Cardiac ventricle fibroblast (primary cell): ENCODE data around the gene CHRND. TPM values are rescaled to one million over a fixed set of nuclear protein-coding genes. Genes with fewer than 3 reads are reported as not detected.

ENCODE experiments used
- total RNA-seq: library from RNA; depleted of rRNA; stranded (reverse); fragments of >200 nt; gene quantifications from 2 replicates; pipeline ENCODE4 v1.2.3, GENCODE V29; 2015

The CHRND gene
- total RNA-seq: not detected in 2 replicates

DNA sequence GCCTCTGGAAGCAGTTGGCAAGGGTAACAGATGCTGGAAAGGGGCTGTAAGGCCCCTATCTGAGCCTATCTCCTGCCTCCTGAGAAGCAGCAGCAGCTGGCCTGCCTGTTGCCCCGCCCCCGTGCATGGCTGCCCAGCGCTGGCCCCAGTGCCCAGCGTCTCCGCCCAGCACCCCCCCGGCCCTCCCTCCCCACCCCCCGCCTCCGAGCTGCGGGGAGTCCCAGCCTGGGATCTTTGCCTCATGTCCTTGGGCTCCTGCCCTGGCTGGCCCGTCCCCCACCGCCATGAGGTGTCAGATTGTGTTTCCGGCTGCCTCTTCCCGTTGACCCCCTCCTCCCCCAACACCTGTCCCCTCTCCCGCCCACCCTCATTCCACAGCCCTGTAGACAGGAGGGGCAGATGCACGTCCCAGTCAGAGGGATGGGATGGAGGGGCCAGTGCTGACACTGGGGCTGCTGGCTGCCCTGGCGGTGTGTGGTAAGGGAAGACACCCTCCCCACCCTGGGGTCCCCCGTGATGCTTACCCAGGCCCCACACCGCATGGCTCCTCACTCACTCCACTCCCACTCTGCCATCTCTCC, at the start of gene CHRND:
Gene CHRND, plus strand, starts transcription at position 370 of the 581 bp plus-strand sequence. Its CDS starts 56 bp downstream, at position 426.

GRCh38 chr2:232487385-232488096, 38.4 kb upstream of the CHRND start, which contains the start of gene ECEL1:
TSS of gene ECEL1 (minus strand) at chr2:232487834. CDS start at chr2:232486653, 1,181 bp downstream.

DNA sequence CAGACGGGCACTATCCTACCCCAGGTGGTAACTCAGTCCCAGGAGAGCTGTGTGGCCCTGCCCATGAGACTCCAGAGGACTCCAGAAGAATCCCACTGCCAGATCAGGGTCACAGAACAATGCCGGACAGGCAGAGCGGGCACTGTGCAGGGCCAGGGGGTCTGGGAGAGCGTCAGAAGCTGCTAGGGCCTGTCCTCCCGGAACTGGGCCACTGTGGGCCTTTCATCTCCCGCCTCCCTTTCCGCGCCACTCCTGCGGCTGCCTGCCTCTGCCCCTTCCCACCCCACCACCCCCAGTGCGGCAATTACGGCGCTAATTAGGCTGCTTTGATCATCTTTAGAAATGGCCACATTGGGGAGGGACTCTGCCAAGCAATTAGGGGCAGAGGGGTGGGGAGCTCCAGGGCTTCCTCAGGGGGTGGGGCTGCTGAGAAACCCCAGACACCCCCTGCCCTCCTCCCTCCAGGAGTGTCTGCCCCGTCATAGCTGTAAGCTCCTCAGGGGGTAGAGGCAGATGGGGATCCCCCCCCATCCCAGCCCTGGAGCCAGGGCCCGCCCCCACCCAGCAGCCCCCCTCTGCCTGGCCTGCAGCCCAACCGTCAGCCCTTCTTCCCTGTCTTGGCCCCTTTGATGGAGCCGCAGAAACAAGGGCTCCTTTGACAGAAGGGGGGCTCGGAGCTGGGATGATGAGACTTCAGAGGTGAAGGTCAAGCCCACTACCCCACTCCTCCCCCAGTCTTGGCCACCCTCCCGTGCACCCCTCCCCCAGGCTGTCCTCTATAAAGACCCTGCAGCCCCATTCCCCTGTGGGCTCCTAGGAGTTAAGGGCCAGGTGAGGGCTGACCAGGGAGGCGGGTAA, 6.2 kb upstream of the CHRND start, which contains the start of gene PRSS56:
Gene PRSS56, plus strand, starts transcription at position 808 of the 858 bp plus-strand sequence. CDS start 211 bp downstream, outside the sequence.

DNA sequence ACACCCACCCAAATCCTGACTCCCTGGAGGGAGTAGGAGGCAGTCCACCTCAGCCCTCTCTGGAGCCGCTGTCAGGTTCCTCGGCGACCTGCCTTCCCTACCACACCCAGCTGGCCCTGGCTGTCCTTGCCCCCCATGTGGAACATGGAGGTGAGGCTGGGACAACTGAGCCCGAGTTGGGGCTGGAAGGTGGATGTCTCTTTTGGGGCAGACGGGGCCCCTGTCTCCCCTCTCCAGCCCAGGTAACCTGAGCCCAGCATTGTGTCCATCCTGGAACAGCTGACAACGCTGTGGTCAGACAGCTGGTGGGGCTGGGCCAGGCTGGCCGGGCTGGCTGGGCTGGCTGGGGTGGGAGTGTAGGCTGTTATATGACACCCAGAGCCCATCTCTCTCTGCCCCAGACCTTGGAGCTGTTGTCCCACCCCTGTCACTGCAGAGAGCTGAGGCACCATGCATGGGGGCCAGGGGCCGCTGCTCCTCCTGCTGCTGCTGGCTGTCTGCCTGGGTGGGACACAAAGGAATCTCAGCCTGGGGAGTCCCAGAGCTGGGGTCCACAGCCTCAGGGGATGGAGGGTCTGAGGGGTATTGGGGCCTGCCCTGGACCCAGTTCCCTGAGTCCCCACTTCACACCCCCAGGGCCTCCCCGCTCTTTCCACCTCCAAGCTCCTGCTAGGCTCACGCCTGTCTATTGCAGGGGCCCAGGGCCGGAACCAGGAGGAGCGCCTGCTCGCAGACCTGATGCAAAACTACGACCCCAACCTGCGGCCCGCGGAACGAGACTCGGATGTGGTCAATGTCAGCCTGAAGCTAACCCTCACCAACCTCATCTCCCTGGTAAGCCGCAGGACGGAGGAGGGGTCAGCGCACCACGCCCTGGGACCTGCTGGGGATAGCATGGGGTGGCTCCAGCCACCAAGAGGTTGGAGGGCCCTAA, 13.6 kb downstream of the CHRND start, which contains the start of gene CHRNG:
Gene CHRNG, plus strand, starts transcription at position 395 of the 934 bp plus-strand sequence. Its CDS starts 56 bp downstream, at position 451.

GRCh38 chr2:232550354-232551249, 24.6 kb downstream of the CHRND start, which contains the start of the genes EIF4E2 and TIGD1:
TSS of gene EIF4E2 (plus strand) at chr2:232550689. CDS start at chr2:232550725, 36 bp downstream.
TSS of gene TIGD1 (minus strand) at chr2:232550557. CDS start at chr2:232549882, 675 bp downstream.

Other genes with a start within 250 kb of the CHRND start
- gene ALPP, start 147.4 kb upstream of the CHRND start, total RNA-seq: not detected in 2 replicates
- gene ALPG, start 119.3 kb upstream of the CHRND start, total RNA-seq: not detected in 2 replicates
- not detected in 2 replicates for gene ALPI, start 70.0 kb upstream of the CHRND start, total RNA-seq
- not detected in 2 replicates for gene ECEL1, start 38.3 kb upstream of the CHRND start, total RNA-seq
- not detected in 2 replicates for gene PRSS56, start 5.8 kb upstream of the CHRND start, total RNA-seq
- not detected in 2 replicates for gene CHRNG, start 13.5 kb downstream of the CHRND start, total RNA-seq
- 1.4 and 3.2 TPM in 2 replicates for gene TIGD1, start 24.4 kb downstream of the CHRND start, total RNA-seq
- gene EIF4E2, start 24.5 kb downstream of the CHRND start, total RNA-seq: 47.5 and 52.8 TPM in 2 replicates
- 0.37 and 0.98 TPM in 2 replicates for gene EFHD1, start 107.4 kb downstream of the CHRND start, total RNA-seq
- 36.0 and 40.0 TPM in 2 replicates for gene GIGYF2, start 171.2 kb downstream of the CHRND start, total RNA-seq